ENCODE results near the gene RIT2.

RIT2 gene

GRCh38 chr18:43012951-43013350 lies 102.5 kb downstream of the RIT2 start (continued):
- no peak for TF ChIP-seq ZNF473 (tag by site-specific recombination; IDR thresholded peaks at IDR 0.05)

- no peaks in the 10 kb centered on the region for H3K4me1 ChIP-seq (ENCODE audit: control insufficient read depth, insufficient read depth, low read length)
- no peak overlapping the region for H3K27ac ChIP-seq (ENCODE audit: extremely low read depth, low read depth, low read length)
- TF ChIP-seq OVOL3 (tag by site-specific recombination; IDR thresholded peaks at IDR 0.05) (no peak), ZBTB49 (tag by site-specific recombination; IDR thresholded peaks at IDR 0.05; ENCODE audit: low read depth) (no peak), KLF7 (tag by site-specific recombination; IDR thresholded peaks at IDR 0.05; ENCODE audit: borderline replicate concordance) (no peak), ZNF19 (tag by site-specific recombination; IDR thresholded peaks at IDR 0.05; ENCODE audit: low read depth) (no peak), ZNF157 (tag by site-specific recombination; IDR thresholded peaks at IDR 0.05) (no peak), ZFP37 (tag by site-specific recombination; IDR thresholded peaks at IDR 0.05) (no peak)
- POLR2A ChIA-PET: no interaction called here
- no peak overlapping the region for H3K4me3 ChIP-seq (ENCODE audit: low read depth, low read length)
- H3K36me3 ChIP-seq (ENCODE audit: control insufficient read depth in 2 of 2, insufficient read depth in 1 of 2, low read length in 2 of 2): no peaks in the 10 kb centered on the region
- CTCF ChIA-PET: no interaction called here
- H3K9me3 ChIP-seq (ENCODE audit: control insufficient read depth, insufficient read depth, low read depth, low read length): no peaks in the 10 kb centered on the region
Observed at GRCh38 chr18:43010611-43011010, 104.9 kb downstream of the RIT2 start.

GRCh38 chr18:43009674-43010073 lies 105.8 kb downstream of the RIT2 start:
- CTCF ChIA-PET: interaction anchor here (1.0 kb wide), 1 partner anchor 24 kb away, joined by 3 read pairs; no protein-coding TSS in a partner anchor
- TF ChIP-seq PRDM2 (tag by site-specific recombination; IDR thresholded peaks at IDR 0.05; ENCODE audit: borderline replicate concordance): no peak
- no peak for TF ChIP-seq ZNF707 (tag by site-specific recombination; IDR thresholded peaks at IDR 0.05)
- TF ChIP-seq ZNF510 (tag by site-specific recombination; IDR thresholded peaks at IDR 0.05; ENCODE audit: insufficient replicate concordance): no peak

GRCh38 chr18:43007365-43007764 lies 108.1 kb downstream of the RIT2 start:
- H3K4me3 ChIP-seq (ENCODE audit: low read depth, low read length): no peak overlapping the region
- H3K9me3 ChIP-seq (ENCODE audit: control insufficient read depth, insufficient read depth, low read depth, low read length): no peaks in the 10 kb centered on the region
- no peaks in the 10 kb centered on the region for H3K36me3 ChIP-seq (ENCODE audit: control insufficient read depth in 2 of 2, insufficient read depth in 1 of 2, low read length in 2 of 2)
- CTCF ChIA-PET: no interaction called here
- POLR2A ChIA-PET: no interaction called here
- H3K27ac ChIP-seq (ENCODE audit: extremely low read depth, low read depth, low read length): no peak overlapping the region
- H3K4me1 ChIP-seq (ENCODE audit: control insufficient read depth, insufficient read depth, low read length): no peaks in the 10 kb centered on the region
- TF ChIP-seq ZNF311 (tag by site-specific recombination; IDR thresholded peaks at IDR 0.05; ENCODE audit: borderline replicate concordance) (no peak), ZNF404 (tag by site-specific recombination; IDR thresholded peaks at IDR 0.05) (no peak), ZNF366 (tag by site-specific recombination; conservative IDR thresholded peaks at IDR 0.05) (no peak), ZNF610 (tag by site-specific recombination; IDR thresholded peaks at IDR 0.05; ENCODE audit: borderline replicate concordance) (no peak), ZNF654 (tag by site-specific recombination; IDR thresholded peaks at IDR 0.05; ENCODE audit: low read depth) (no peak), ZNF692 (tag by site-specific recombination; IDR thresholded peaks at IDR 0.05) (no peak), ZNF211 (tag by site-specific recombination; IDR thresholded peaks at IDR 0.05; ENCODE audit: low read depth) (no peak), ZNF777 (tag by site-specific recombination; IDR thresholded peaks at IDR 0.05; ENCODE audit: borderline replicate concordance) (no peak), ZSCAN5A (tag by site-specific recombination; IDR thresholded peaks at IDR 0.05) (no peak), YY1 (tag by site-specific recombination; IDR thresholded peaks at IDR 0.05) (no peak)

More at GRCh38 chr18:43009674-43010073, 105.8 kb downstream of the RIT2 start:
- POLR2A ChIA-PET: no interaction called here
- no peak overlapping the region for H3K4me3 ChIP-seq (ENCODE audit: low read depth, low read length)
- H3K9me3 ChIP-seq (ENCODE audit: control insufficient read depth, insufficient read depth, low read depth, low read length): no peaks in the 10 kb centered on the region
- no peaks in the 10 kb centered on the region for H3K4me1 ChIP-seq (ENCODE audit: control insufficient read depth, insufficient read depth, low read length)
- H3K27ac ChIP-seq (ENCODE audit: extremely low read depth, low read depth, low read length): no peak overlapping the region
- H3K36me3 ChIP-seq (ENCODE audit: control insufficient read depth in 2 of 2, insufficient read depth in 1 of 2, low read length in 2 of 2): no peaks in the 10 kb centered on the region
